ENCODE data around the gene CDCA3. TPM values are rescaled to one million over a fixed set of nuclear protein-coding genes. Genes with fewer than 3 reads are reported as not detected.

The CDCA3 gene
- total RNA-seq, 1 donor from 2014 or later, result 36.1 TPM

DNA sequence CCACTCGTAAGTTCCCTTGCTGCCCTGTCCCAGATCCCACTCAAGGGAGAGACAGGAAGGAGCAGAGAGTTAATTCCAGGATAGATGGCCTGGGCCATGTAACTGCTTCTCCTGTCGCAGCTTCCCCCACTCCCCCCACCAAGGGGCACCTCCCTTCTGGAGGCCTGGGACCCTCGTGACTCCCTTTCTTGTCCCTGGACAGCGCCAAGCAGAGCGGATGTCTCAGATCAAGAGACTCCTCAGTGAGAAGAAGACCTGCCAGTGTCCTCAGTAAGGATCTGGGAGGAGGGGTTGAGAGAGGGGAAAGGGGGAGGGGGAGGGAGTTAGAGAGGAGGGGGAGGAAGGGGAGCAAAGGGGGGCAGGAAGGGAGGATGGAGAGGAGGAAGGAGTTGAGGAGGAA lies 32.4 kb downstream of the CDCA3 start:
- peaks cover 24% of the 10 kb centered on the region for H3K4me1 Mint-ChIP-seq (ENCODE audit: low read depth)

GRCh38 chr12:6818222-6818621 lies 32.9 kb downstream of the CDCA3 start:
- Mint-ChIP-seq H3K27me3 (peaks cover 61% of the 10 kb centered on the region), H3K27ac (no peak overlapping the region), H3K36me3 (ENCODE audit: insufficient read depth) (no peaks in the 10 kb centered on the region), H3K9me3 (ENCODE audit: low read depth) (no peaks in the 10 kb centered on the region), H3K4me3 (ENCODE audit: low read depth) (peak overlapping the region; percentile 17), H3K4me1 (ENCODE audit: low read depth) (peaks cover 24% of the 10 kb centered on the region)
- DNase-seq (ENCODE audit: low spot score, unreplicated experiment), result no peak
- TF ChIP-seq CTCF (IDR thresholded peaks at IDR 0.05; ENCODE audit: unreplicated experiment), result no peak

More for the DNA sequence above, 32.4 kb downstream of the CDCA3 start:
- no peaks in the 10 kb centered on the region for H3K9me3 Mint-ChIP-seq (ENCODE audit: low read depth)
- H3K36me3 Mint-ChIP-seq (ENCODE audit: insufficient read depth), result no peaks in the 10 kb centered on the region
- DNase-seq (ENCODE audit: low spot score, unreplicated experiment), result no peak
- TF ChIP-seq CTCF (IDR thresholded peaks at IDR 0.05; ENCODE audit: unreplicated experiment), result no peak
- H3K4me3 Mint-ChIP-seq (ENCODE audit: low read depth), result peak overlapping the region; percentile 17
- peak overlapping the region; percentile 26 for H3K27ac Mint-ChIP-seq
- peaks cover 61% of the 10 kb centered on the region for H3K27me3 Mint-ChIP-seq

- peaks cover 56% of the 10 kb centered on the region for H3K27me3 Mint-ChIP-seq
- H3K4me3 Mint-ChIP-seq (ENCODE audit: low read depth), result no peak overlapping the region
- DNase-seq (ENCODE audit: low spot score, unreplicated experiment), result no peak
- peaks cover 24% of the 10 kb centered on the region for H3K4me1 Mint-ChIP-seq (ENCODE audit: low read depth)
- no peaks in the 10 kb centered on the region for H3K9me3 Mint-ChIP-seq (ENCODE audit: low read depth)
- no peaks in the 10 kb centered on the region for H3K36me3 Mint-ChIP-seq (ENCODE audit: insufficient read depth)
- H3K27ac Mint-ChIP-seq, result no peak overlapping the region
- TF ChIP-seq CTCF (IDR thresholded peaks at IDR 0.05; ENCODE audit: unreplicated experiment), result no peak
Measured at GRCh38 chr12:6817662-6818157, 33.4 kb downstream of the CDCA3 start.

DNA sequence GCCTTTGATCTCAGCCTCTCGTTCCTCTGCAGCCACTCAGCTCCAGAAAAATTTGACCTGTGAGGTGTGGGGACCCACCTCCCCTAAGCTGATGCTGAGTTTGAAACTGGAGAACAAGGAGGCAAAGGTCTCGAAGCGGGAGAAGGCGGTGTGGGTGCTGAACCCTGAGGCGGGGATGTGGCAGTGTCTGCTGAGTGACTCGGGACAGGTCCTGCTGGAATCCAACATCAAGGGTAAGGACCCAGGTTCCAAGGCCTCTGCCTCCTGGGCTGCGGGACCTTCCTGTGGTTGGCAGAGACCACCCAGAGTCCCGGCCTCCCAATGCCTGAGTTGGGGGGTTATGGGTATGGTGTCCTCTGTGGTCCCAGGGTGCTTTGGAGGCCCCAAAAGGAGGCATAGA lies 34.0 kb downstream of the CDCA3 start:
- H3K27ac Mint-ChIP-seq, result no peak overlapping the region
- no peak overlapping the region for H3K4me3 Mint-ChIP-seq (ENCODE audit: low read depth)
- H3K9me3 Mint-ChIP-seq (ENCODE audit: low read depth), result no peaks in the 10 kb centered on the region
- H3K36me3 Mint-ChIP-seq (ENCODE audit: insufficient read depth), result no peaks in the 10 kb centered on the region
- H3K4me1 Mint-ChIP-seq (ENCODE audit: low read depth), result peaks cover 24% of the 10 kb centered on the region
- no peak for DNase-seq (ENCODE audit: low spot score, unreplicated experiment)
- no peak for TF ChIP-seq CTCF (IDR thresholded peaks at IDR 0.05; ENCODE audit: unreplicated experiment)
- H3K27me3 Mint-ChIP-seq, result peaks cover 50% of the 10 kb centered on the region

- no peak for TF ChIP-seq CTCF (IDR thresholded peaks at IDR 0.05; ENCODE audit: unreplicated experiment)
- Mint-ChIP-seq H3K36me3 (ENCODE audit: insufficient read depth) (no peaks in the 10 kb centered on the region), H3K27ac (no peak overlapping the region), H3K27me3 (peaks cover 47% of the 10 kb centered on the region), H3K4me3 (ENCODE audit: low read depth) (no peak overlapping the region), H3K9me3 (ENCODE audit: low read depth) (no peaks in the 10 kb centered on the region), H3K4me1 (ENCODE audit: low read depth) (peaks cover 21% of the 10 kb centered on the region)
- no peak for DNase-seq (ENCODE audit: low spot score, unreplicated experiment)
Measured at GRCh38 chr12:6816598-6816997, 34.5 kb downstream of the CDCA3 start.
